Thoracic aorta (tissue), 2 donors: ENCODE data around the gene CFAP97D1. TPM values are rescaled to one million over a fixed set of nuclear protein-coding genes. Genes with fewer than 3 reads are reported as not detected.

Experiments used
- ATAC-seq: fragments of 150-250 bp; one replicate; pipeline ENCODE4 v1.8.0; 2017; ENCODE audit warnings: low read depth; ENCODE audit not compliant: insufficient number of reproducible peaks, low FRiP score
- DNase-seq: peaks from one replicate; pipeline ENCODE4 v3.0.0-alpha.2; 2020; ENCODE audit warnings: low spot score
- H3K27ac ChIP-seq, 2 donors: fragments of 200-600 bp; sonication (generic); 1 replicate in 1 of 2; 2 replicates in 1 of 2; pipeline ENCODE4 v1.5.1; 2016; ENCODE audit warnings: mild to moderate bottlenecking in 2 of 2, moderate library complexity in 2 of 2
- H3K27me3 ChIP-seq: fragments of 200-600 bp; sonication (generic); replicated peaks from 2 replicates; pipeline ENCODE4 v1.6.0; 2016; ENCODE audit warnings: mild to moderate bottlenecking; ENCODE audit not compliant: insufficient read depth
- H3K36me3 ChIP-seq: fragments of 200-600 bp; sonication (generic); one replicate; pipeline ENCODE4 v1.5.1; 2016
- H3K4me1 ChIP-seq, 2 donors: fragments of 200-600 bp; sonication (generic); 1 replicate in 1 of 2; 2 replicates in 1 of 2; pipeline versions ENCODE4 v1.5.1 to v1.6.0; 2016; ENCODE audit warnings: low read depth in 2 of 2, mild to moderate bottlenecking in 1 of 2; ENCODE audit not compliant: control insufficient read depth in 1 of 2
- H3K4me3 ChIP-seq: fragments of 200-600 bp; sonication (generic); 2 replicates; pipeline ENCODE4 v1.5.1; 2016; ENCODE audit warnings: mild to moderate bottlenecking
- H3K9me3 ChIP-seq: fragments of 200-600 bp; sonication (generic); 2 replicates; pipeline ENCODE4 v1.5.1; 2016
- CTCF ChIP-seq: fragments of 200-600 bp; sonication (generic); IDR thresholded peaks from one replicate; pipeline ENCODE4 v1.5.1; 2019; ENCODE audit warnings: antibody characterized with exemption
- total RNA-seq, 2 donors: library from RNA; depleted of rRNA; stranded (reverse); fragments of >200 nt; gene quantifications; one replicate each; pipeline versions ENCODE4 v1.1.0 to v1.2.3, GENCODE V29; 2016

CFAP97D1 gene
- total RNA-seq, 2 donors from 2014 or later, result not detected

GRCh38 chr17:43830510-43831140, 50.4 kb downstream of the CFAP97D1 start:
- Histone ChIP-seq H3K4me3 (no peak overlapping the region), H3K27ac (no peak overlapping the region), H3K27me3 (no peaks in the 10 kb centered on the region), H3K4me1 (peaks cover 6 to 24% of the 10 kb centered on the region in 2 donors), H3K9me3 (no peaks in the 10 kb centered on the region), H3K36me3 (peaks cover 23% of the 10 kb centered on the region)
- TF ChIP-seq CTCF, result no peak
- no peak for DNase-seq
- ATAC-seq, result no peak

- no peak overlapping the region for H3K4me3 ChIP-seq
- DNase-seq (no peak), ATAC-seq (no peak)
- H3K36me3 ChIP-seq, result peaks cover 19% of the 10 kb centered on the region
- no peak overlapping the region for H3K27ac ChIP-seq
- H3K27me3 ChIP-seq, result no peaks in the 10 kb centered on the region
- TF ChIP-seq CTCF, result no peak
- H3K4me1 ChIP-seq, result peaks cover 6 to 24% of the 10 kb centered on the region in 2 donors
- H3K9me3 ChIP-seq, result no peaks in the 10 kb centered on the region
Measured at GRCh38 chr17:43831633-43832032, 51.4 kb downstream of the CFAP97D1 start.

- Histone ChIP-seq H3K27me3 (no peaks in the 10 kb centered on the region), H3K4me3 (peak overlapping the region; percentile 88), H3K4me1 (peaks cover 6 to 24% of the 10 kb centered on the region in 2 donors), H3K9me3 (no peaks in the 10 kb centered on the region), H3K36me3 (peaks cover 18% of the 10 kb centered on the region), H3K27ac (peak overlapping the region in 1 of 2 donors; percentile 64)
- ATAC-seq (peak; percentile 44), DNase-seq (no peak)
- no peak for TF ChIP-seq CTCF
Measured at GRCh38 chr17:43832168-43832975, 52.1 kb downstream of the CFAP97D1 start.

GRCh38 chr17:43832976-43833829, 53.0 kb downstream of the CFAP97D1 start, which contains the start of gene MPP3:
TSS of gene MPP3 (minus strand) at chr17:43833146. CDS start at chr17:43831906, 1,240 bp downstream.
- Histone ChIP-seq H3K4me1 (peaks cover 6 to 24% of the 10 kb centered on the region in 2 donors), H3K27ac (peak within 1 kb of the TSS in 1 of 2 donors; percentile 64), H3K36me3 (peaks cover 16% of the 10 kb centered on the region), H3K27me3 (no peaks in the 10 kb centered on the region), H3K4me3 (peak within 1 kb of the TSS; percentile 88), H3K9me3 (no peaks in the 10 kb centered on the region)
- ATAC-seq (peak; percentile 77), DNase-seq (no peak)
- TF ChIP-seq CTCF, result no peak
